ENCODE data around the gene CTNND2.

- TF ChIP-seq CTCF (IDR thresholded peaks at IDR 0.05 in 8 of 11, conservative IDR thresholded peaks at IDR 0.05 in 3 of 11) (no peak), POLR2AphosphoS5 (IDR thresholded peaks at IDR 0.05) (no peak), POLR2A (IDR thresholded peaks at IDR 0.05) (no peak)
These were observed 733.0 kb downstream of the CTNND2 start for GRCh38 chr5:11171236-11171635.
